ENCODE data around the gene IRF2BP2. TPM values are rescaled to one million over a fixed set of nuclear protein-coding genes. Genes with fewer than 3 reads are reported as not detected.

The IRF2BP2 gene
- total and polyA plus RNA-seq, 2 of the 13 experiments (the other 11 are each of a cell fraction or from before 2014, with no cell fraction given), result 140 to 147 TPM

DNA sequence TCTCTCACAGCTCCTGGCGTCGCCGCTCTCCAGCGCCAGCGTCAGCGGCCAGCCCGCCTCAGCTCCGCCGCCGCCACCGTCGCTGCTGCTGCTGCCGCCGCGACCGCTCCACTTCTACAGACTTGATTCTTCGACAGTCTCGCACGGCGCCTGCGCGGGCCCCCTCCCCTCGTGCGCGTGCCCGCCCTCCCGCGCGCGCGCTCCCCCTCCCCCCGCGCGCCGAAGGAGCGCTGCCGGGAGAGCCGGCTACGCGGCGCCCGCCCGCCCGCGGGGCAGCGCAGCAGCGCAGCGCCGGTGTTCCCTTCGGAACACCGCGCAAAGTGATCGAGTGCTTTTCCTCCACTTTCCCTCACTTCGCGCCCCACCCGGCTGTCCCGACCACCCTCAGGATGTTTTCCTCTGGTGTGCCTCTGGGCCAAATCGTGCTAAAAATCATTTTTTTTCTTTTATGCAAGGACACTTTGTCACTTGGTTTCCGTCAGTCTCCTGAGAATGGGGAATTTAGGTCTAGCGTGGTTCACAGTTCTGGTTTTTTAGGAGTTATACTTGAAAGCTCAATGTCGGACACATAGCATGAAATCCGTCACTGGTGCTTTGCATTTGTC lies at the start of gene IRF2BP2 (continued):
- TF ChIP-seq CREB1 (IDR thresholded peaks at IDR 0.05) (no peak), CREB1 (CRISPR knock-in tag; IDR thresholded peaks at IDR 0.05) (no peak), HNRNPLL (IDR thresholded peaks at IDR 0.05; ENCODE audit: low read depth, low read length, poor library complexity, severe bottlenecking) (peak; percentile 71), ZBTB38 (CRISPR knock-in tag; IDR thresholded peaks at IDR 0.05) (no peak), NBN (conservative IDR thresholded peaks at IDR 0.05) (no peak), ZNF232 (CRISPR knock-in tag; IDR thresholded peaks at IDR 0.05; ENCODE audit: borderline replicate concordance) (no peak), RAD21 (CRISPR knock-in tag; IDR thresholded peaks at IDR 0.05) (peak; percentile 56), STAT5B (CRISPR knock-in tag; IDR thresholded peaks at IDR 0.05) (no peak), ZNF788 (CRISPR knock-in tag; IDR thresholded peaks at IDR 0.05; ENCODE audit: borderline replicate concordance) (peak; percentile 3; the same call in 1 of the 2 replicates), ZNF703 (CRISPR knock-in tag; IDR thresholded peaks at IDR 0.05; ENCODE audit: borderline replicate concordance) (0 out of 2 replicates have a peak, but pooled peaks have one; percentile 24), SSRP1 (CRISPR knock-in tag; IDR thresholded peaks at IDR 0.05) (peak; percentile 100), NFKB2 (CRISPR knock-in tag; IDR thresholded peaks at IDR 0.05; ENCODE audit: borderline replicate concordance) (peak; percentile 26; the same call in 1 of the 2 replicates), STAG1 (CRISPR knock-in tag; IDR thresholded peaks at IDR 0.05) (peak; percentile 34), ZNF256 (CRISPR knock-in tag; conservative IDR thresholded peaks at IDR 0.05) (0 out of 2 replicates have a peak, but pooled peaks have one; percentile 22), ZNF121 (CRISPR knock-in tag; IDR thresholded peaks at IDR 0.05) (peak; percentile 26; the same call in 1 of the 2 replicates), POLR2A (IDR thresholded peaks at IDR 0.05; ENCODE audit: insufficient read depth in 1 of 2, low read depth in 2 of 2, low read length in 2 of 2) (peak in 1 of 2 experiments; percentile 27; a peak in 2 of 4 replicates), ZSCAN30 (CRISPR knock-in tag; IDR thresholded peaks at IDR 0.05) (no peak), ZNF773 (CRISPR knock-in tag; IDR thresholded peaks at IDR 0.05; ENCODE audit: borderline replicate concordance) (0 out of 2 replicates have a peak, but pooled peaks have one; percentile 44), BCL6 (CRISPR knock-in tag; IDR thresholded peaks at IDR 0.05) (peak; percentile 80)
- TF ChIP-seq, protein P1, sequence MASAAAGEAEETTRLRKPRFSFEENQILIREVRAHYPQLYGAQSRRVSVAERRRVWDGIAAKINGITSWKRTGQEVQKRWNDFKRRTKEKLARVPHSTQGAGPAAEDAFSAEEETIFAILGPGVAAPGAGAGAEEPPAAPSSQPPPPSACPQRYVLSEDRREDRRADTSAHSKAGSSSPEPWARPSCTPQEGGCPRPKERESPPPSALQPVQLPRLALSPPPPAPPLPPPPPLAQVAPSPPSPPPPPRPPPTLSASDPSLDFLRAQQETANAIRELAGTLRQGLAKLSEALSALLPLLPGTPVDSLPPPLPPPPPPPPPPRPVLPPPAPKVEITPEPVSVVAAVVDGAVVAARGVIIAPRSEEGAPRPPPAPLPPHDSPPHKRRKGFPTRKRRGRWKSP (CRISPR knock-in tag; IDR thresholded peaks at IDR 0.05), result peak; percentile 92
- TF ChIP-seq, protein P2, sequence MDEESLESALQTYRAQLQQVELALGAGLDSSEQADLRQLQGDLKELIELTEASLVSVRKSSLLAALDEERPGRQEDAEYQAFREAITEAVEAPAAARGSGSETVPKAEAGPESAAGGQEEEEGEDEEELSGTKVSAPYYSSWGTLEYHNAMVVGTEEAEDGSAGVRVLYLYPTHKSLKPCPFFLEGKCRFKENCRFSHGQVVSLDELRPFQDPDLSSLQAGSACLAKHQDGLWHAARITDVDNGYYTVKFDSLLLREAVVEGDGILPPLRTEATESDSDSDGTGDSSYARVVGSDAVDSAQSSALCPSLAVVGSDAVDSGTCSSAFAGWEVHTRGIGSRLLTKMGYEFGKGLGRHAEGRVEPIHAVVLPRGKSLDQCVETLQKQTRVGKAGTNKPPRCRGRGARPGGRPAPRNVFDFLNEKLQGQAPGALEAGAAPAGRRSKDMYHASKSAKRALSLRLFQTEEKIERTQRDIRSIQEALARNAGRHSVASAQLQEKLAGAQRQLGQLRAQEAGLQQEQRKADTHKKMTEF (CRISPR knock-in tag; IDR thresholded peaks at IDR 0.05), result 0 out of 2 replicates have a peak, but pooled peaks have one; percentile 54
- TF ChIP-seq, protein P3, sequence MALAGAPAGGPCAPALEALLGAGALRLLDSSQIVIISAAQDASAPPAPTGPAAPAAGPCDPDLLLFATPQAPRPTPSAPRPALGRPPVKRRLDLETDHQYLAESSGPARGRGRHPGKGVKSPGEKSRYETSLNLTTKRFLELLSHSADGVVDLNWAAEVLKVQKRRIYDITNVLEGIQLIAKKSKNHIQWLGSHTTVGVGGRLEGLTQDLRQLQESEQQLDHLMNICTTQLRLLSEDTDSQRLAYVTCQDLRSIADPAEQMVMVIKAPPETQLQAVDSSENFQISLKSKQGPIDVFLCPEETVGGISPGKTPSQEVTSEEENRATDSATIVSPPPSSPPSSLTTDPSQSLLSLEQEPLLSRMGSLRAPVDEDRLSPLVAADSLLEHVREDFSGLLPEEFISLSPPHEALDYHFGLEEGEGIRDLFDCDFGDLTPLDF (CRISPR knock-in tag; IDR thresholded peaks at IDR 0.05), result 0 out of 2 replicates have a peak, but pooled peaks have one; percentile 18
- TF ChIP-seq, protein P4, sequence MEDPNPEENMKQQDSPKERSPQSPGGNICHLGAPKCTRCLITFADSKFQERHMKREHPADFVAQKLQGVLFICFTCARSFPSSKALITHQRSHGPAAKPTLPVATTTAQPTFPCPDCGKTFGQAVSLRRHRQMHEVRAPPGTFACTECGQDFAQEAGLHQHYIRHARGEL (CRISPR knock-in tag; IDR thresholded peaks at IDR 0.05), result no peak
- TF ChIP-seq, protein P5, sequence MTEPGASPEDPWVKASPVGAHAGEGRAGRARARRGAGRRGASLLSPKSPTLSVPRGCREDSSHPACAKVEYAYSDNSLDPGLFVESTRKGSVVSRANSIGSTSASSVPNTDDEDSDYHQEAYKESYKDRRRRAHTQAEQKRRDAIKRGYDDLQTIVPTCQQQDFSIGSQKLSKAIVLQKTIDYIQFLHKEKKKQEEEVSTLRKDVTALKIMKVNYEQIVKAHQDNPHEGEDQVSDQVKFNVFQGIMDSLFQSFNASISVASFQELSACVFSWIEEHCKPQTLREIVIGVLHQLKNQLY (CRISPR knock-in tag; IDR thresholded peaks at IDR 0.05), result no peak; the same call in 1 of the 2 replicates
- TF ChIP-seq, protein P6, sequence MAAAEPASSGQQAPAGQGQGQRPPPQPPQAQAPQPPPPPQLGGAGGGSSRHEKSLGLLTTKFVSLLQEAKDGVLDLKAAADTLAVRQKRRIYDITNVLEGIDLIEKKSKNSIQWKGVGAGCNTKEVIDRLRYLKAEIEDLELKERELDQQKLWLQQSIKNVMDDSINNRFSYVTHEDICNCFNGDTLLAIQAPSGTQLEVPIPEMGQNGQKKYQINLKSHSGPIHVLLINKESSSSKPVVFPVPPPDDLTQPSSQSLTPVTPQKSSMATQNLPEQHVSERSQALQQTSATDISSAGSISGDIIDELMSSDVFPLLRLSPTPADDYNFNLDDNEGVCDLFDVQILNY (CRISPR knock-in tag; conservative IDR thresholded peaks at IDR 0.05), result 0 out of 2 replicates have a peak, but pooled peaks have one; percentile 51

Data from HepG2 (cell line).